ENCODE data around the gene SHROOM3.
"Not testable (repeated sequence)": the region's sequence is repeated elsewhere in the genome, so short reads cannot be mapped to it uniquely, and the experiment has no call there.

SHROOM3 gene

DNA sequence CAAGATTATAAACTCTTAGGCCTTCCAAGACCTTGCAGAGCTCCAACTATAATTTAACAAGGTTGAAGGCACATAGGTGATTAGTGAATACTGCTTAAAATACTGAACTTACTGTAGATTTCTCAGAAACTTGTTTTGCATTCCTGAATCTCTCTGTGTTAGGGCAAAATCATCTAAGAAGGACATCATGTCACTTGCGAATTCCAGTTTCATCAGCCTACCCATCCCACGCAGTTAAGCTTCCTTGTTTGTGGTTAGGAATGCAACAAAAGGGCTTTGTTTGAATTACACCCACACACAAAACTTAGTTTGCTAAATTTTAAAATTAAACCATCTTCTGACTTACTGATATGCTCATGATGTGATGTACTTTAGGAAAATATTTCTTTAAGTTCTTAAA, 288.9 kb downstream of the SHROOM3 start:
- no peak for DNase-seq (ENCODE audit: low spot score)

DNA sequence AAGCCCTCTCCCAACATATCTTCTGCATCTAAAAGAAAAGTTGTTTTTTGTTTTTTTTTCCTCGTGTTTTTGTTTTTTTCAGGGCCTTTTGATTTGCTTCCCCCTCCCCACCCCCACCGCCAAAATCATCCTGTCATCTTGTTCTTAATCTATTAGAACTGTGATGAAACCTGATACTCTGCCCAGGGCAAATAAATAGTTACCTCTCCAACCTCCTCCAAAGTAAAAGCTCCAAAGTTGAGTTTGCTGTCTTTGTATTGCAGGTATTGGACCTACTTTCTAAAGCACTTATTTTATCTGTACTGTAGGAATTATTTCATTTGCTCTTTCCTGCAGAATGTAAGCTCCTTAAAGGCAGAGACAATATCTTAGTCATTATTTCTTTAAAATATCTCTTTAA, 290.0 kb downstream of the SHROOM3 start:
- DNase-seq (ENCODE audit: low spot score) = no peak

DNA sequence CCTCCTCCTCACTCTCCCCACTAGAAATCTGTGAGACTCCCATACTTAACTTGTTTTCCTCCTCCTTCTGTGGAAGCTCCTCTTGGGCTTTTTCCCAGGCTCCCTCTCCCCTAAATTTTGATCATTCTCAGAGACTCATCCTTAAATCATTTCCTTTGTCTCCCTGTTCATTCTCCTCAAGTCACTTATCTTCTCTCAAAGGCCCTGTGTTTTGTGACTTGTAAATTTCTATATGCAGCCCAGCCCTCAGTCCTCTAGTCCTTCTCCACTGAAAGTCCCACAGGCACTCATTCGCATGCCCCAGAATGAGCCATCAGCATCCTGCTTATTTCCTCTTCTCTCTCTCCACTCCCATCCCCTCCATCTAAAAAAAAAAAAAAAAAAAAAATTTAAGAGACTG, 291.1 kb downstream of the SHROOM3 start:
- DNase-seq (ENCODE audit: low spot score) = no peak

DNA sequence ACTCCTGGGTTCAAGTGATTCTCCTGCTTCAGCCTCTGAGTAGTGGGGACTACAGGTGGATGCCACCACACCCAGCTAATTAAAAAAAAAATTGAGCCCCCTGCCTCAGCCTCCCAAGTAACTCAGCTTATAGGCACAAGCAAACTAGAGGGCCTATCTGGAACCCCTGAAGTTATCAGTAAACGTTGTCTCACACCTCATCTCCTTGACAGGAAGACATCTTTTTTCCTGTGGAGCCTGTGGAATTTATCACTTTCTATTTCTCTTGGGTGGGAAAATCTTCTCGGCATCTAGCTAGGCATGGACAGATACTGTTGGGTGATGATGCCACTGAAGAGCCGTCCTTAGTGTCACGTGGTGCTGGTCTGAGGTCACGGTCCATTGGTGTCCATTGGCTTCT, 291.6 kb downstream of the SHROOM3 start:
- DNase-seq (ENCODE audit: low spot score) = no peak

DNA sequence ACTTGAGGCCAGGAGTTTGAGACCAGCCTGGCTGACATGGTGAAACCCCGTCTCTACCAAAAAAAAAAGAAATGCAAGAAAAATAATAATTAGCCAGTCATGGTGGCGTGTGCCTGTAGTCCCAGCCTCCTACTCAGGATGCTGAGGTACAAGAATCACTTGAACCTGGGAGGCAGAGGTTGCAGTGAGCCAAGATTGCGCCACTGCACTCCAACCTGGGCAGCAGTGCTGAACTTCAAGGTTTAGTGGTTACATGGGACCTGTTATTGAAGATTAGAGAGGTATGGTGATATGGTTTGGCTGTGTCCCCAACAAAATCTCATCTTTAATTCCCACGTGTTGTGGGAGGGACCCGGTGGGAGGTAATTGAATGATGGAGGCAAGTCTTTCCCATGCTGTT, 292.9 kb downstream of the SHROOM3 start:
- DNase-seq (ENCODE audit: low spot score) = not testable (repeated sequence)

DNA sequence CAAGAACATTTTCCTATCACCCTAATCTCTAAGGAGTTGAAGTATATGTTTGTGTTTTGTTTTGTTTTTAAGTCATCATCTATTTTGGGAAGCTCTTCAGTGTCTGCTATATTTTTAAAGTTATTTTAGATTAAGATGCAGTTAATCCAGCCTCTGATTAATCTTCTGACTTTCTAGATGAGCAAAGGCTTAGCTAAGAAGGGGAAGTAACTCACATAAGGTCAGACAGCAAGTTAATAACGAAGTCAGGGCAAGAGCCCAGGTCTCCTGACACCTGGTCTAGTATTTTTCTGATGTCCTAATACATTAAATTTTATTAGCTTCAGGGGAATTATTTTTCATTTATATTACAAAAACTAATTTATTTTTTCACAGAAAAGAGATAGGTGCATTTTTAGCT, 294.4 kb downstream of the SHROOM3 start:
- no peak for DNase-seq (ENCODE audit: low spot score)

DNA sequence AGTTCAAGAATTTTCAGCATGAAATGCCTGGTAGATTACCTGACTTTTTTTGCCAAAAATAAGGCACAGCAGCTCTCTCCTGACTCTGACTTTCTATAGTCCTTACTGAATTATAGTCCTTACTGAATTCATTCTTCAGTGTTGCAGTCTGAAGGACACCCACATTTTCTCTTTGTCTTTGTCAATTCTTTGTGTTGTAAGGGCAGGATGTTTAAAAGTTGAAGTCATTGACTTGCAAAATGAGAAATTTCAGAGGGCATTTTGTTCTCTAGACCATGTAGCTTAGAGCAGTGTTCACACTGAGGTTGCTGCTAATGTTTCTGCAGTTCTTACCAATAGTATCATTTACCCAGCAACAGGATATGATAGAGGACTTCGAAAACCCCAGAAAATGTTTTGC, 295.0 kb downstream of the SHROOM3 start:
- no peak for DNase-seq (ENCODE audit: low spot score)

DNA sequence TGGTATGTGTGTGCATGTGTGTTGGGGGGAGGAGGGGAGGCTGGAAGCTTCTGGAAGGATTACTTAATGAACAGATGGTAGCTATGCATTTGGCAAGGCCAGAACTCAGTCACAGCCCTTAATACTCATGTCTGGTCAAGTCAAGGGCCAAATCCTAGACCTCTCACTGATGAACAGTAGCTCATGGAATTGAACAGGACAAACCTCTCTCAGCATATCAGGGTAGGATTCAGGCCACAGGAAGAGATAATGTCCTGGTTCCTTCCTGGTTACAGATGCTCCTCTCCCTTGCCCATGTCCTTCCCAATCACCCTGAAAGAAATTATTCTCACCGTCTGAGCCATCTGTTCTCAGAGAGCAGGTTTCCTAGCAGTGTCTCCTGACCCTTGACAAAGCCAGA, 297.2 kb downstream of the SHROOM3 start:
- DNase-seq (ENCODE audit: low spot score) = no peak

DNA sequence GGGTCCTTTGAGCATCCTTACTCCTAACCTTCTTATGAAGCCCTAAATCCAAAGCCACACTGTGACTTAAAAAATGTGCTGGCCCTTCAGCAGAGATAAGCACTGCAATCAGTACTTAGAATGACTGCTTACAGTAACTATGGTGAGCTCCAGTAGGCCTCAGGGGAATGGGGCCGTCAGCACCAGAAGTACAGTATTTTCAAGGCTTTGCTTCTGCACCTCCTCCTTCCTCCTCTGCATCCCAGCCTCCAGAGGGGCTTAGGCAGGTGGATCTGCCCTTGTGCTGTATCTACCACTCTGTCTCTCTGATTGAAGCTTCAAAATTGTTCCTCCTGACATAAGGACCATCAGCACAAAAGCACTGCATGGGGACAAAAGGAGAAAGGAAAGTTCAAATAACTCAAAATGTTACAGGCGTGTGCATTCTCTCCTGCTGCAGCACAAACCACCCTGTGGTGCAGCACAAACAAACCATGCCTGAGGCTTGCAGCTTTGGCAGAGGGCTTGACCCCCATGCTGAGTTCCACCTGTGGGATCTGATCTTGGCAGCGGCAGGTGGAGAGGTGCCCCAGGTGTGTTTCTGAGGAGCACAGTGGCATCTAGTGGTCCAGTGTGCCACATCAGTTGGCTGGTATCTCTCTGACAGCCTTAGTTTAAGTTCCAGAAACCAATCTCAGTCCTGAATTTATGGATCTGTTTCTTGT, 298.2 kb downstream of the SHROOM3 start:
- no peak for DNase-seq (ENCODE audit: low spot score)

DNA sequence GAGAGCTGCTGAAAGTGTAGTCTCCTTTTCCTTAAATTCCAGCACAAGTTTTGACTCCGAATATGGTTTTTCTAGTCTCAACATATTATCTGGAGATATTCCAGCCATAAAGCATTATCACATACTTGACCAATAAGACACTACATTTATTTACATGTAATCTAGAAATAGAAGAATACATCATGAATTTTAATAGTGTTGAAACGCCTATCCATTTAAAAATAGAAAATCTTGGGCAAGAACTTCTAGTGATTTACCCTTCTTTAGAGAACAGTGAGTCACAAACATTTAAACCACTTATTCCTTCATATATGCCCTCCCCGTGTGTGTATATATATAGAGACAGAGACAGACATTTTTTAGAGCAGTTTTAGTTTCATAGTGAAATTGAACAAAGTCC, 301.4 kb downstream of the SHROOM3 start:
- no peak for DNase-seq (ENCODE audit: low spot score)

DNA sequence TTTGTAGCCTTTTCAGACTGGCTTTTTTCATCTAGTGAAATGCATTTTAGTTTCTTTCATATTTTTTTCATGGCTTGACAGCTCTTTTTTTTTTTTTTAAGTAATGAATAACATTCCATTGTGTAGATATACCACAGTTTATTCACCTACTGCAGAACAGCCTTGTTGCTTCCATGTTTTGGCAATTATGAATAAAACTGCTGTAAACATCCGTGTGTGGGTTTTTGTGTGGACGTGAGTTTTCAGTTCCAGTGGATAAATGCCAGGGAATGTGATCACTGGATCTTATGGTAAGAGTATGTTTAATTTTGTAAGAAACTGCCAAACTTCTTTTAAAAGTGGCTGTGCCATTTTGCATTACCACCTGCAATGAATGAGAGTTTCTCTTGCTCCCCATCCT, 302.2 kb downstream of the SHROOM3 start:
- no peak for DNase-seq (ENCODE audit: low spot score)

DNA sequence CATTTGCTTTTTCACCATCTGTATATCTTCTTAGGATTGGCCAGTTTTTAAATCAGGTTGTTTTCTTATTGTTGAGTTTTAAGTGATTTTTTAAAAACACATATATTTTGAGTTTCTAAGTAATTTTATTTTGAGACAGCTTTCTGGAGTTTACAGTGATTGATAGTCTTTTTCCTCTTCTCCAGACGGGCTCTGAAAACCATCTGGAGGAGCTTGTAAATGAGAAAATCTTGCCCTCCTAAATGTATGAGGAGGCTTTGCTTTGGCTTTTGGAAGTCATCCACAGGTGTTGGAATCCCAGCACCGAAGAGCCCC, 302.7 kb downstream of the SHROOM3 start:
- DNase-seq (ENCODE audit: low spot score) = no peak

DNA sequence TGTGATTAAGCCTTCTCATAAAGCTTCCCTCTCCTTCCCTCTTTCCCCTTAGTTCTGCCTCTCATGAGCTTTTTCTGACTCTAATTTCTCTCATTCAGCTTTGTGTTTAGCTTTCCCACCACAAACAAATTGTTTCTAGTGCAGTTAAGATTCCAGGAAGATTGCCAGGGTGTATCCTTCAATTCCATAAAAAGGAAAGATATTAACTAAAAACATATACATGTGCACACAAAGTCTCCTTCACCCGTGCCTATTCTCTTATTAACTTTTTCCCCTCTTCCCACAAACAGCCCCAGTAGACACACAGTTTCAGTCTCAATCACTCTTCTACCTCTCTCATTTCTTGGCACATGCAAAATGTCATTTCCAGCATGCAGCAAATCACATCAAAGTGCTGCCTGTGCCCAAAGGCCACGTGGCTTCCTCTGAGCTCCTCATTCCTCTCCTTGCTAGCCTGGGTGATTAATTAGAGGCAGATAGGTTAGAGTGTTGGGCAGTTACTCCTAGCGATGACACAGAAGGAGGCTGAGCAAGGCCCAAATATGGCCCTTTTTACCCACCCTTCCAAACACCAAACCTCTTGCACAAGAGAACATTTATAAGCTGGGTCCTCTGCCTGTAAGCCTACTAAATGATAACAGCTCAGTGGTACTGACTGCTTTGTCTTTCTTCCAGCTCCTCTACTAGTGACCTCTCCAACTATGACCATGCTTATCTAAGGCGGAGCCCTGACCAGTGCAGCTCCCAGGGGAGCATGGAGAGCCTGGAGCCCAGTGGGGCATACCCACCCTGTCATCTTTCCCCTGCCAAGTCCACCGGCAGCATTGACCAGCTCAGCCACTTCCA, 303.3 kb downstream of the SHROOM3 start:
- no peak for DNase-seq (ENCODE audit: low spot score)

DNA sequence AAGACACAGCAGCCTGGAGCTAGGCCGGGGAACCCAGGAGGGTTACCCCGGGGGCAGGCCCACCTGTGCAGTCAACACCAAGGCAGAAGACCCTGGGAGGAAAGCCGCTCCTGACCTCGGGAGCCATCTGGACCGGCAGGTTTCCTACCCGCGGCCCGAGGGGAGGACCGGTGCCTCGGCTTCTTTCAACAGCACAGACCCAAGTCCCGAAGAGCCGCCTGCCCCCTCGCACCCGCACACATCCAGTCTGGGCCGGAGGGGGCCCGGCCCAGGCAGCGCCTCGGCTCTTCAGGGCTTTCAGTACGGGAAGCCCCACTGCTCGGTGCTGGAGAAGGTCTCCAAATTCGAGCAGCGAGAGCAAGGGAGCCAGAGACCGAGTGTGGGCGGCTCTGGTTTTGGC, 305.2 kb downstream of the SHROOM3 start:
- no peak for DNase-seq (ENCODE audit: low spot score)

DNA sequence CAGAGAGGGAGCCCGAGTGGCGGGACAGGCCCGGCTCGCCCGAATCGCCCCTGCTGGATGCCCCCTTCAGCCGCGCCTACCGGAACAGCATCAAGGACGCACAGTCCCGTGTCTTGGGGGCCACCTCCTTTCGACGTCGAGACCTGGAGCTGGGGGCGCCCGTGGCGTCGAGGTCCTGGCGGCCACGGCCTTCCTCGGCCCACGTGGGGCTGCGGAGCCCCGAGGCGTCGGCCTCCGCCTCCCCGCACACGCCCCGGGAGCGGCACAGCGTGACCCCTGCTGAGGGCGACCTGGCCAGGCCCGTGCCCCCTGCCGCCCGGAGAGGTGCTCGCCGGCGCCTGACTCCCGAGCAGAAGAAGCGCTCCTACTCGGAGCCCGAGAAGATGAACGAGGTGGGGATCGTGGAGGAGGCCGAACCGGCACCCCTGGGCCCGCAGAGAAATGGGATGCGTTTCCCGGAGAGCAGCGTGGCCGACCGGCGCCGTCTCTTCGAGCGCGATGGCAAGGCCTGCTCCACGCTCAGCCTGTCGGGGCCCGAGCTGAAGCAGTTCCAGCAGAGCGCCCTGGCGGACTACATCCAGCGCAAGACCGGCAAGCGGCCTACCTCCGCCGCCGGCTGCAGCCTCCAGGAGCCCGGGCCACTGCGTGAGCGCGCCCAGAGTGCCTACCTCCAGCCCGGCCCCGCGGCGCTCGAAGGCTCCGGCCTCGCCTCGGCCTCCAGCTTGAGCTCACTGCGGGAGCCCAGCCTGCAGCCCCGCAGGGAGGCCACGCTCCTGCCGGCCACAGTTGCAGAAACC, 306.0 kb downstream of the SHROOM3 start:
- no peak for DNase-seq (ENCODE audit: low spot score)

DNA sequence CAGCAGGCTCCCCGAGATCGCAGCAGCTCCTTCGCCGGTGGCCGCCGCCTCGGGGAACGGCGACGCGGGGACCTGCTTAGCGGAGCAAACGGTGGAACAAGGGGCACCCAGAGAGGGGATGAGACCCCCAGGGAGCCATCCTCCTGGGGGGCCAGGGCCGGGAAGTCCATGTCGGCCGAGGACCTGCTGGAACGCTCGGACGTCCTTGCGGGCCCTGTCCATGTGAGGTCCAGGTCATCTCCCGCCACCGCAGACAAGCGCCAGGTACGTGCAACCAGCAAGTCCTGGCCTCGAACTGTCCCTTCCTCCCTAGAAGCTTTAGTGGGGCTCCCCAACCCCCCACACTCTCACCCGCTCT, 306.6 kb downstream of the SHROOM3 start:
- DNase-seq (ENCODE audit: low spot score) = no peak

DNA sequence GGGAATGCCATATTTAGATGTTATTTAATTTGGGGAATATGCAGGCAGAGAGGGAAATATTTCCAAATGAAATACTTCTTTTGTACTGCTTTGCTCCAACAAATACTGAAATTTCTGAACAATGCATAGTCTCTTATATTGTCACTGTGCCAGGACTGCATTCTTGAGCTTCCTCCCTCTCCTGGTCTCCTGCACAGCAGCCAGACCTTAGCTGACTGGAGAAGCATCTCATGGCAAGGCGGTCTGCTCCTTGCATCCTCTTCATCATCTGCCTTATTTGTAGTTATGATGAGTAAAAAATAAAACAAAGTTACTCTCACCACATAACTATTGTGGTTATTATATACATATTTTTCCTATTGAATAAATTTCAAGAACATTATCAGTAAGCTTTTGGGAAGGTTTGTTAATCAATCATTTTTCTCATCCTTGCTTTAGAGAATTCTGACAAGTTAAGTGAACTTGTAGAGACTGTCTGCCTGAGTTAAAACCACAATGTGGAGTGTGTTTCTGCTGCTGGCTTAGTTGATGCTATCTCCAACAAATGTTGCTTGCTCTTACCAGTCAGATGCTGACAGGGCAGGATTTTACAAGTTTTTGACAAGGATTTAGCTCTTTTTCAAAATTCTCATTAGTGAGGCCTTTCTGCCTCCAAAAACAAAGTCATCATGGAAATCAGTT, 309.4 kb downstream of the SHROOM3 start:
- DNase-seq (ENCODE audit: low spot score) = no peak

DNA sequence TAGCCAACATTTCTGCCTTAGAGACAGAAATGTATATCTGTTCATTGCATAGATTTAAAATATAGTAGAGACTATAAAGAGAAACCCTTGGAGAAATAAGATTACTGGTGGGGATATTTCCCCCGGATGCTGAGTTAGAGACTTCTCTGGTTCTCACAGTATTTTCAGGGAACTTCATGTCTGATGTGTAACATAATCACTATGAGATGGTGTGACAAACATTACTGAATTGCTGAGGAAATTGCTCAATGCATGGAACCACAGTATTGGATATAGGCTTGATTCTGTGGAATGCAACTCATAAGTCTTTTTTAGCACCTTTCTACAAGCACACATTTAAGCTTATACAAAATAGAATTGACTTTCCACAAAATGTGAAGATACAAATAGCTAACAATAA, 310.2 kb downstream of the SHROOM3 start:
- DNase-seq (ENCODE audit: low spot score) = no peak

DNA sequence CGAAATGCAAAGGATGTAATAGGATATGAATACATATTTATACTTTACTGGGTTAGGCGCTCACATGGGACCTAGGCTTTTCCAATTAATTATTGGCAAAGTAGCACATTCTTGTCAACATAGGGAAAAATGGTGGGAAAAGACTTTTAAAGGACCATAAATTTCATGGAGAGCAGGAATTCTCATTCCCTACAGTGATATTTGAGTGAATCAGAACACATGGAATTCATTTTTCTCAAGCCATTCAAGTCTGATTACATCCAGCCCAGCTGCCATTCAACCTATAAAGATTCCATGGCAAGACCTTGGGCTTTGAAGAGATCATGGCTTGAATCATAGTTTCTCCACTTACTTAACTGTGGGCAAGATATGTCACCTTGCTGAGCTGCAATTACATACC, 312.5 kb downstream of the SHROOM3 start:
- no peak for DNase-seq (ENCODE audit: low spot score)

DNA sequence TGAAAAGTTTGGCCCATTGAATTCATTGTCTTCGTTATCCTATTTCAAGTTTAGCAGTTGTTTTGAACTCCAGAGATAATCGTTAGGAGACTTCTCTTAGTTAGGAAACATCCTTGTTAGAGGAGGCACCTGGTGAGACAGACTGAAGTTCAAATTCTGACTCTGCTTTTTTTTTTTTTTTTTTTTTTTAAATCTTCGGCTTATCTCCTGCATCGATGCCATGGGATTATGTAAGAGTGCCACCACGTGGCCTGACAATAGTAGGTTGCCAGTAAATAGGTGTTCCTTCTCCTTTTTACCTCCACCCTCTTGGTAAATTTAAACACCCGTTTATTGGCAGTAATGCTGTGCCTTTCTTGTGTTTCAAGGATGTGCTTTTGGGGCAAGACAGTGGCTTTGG, 313.6 kb downstream of the SHROOM3 start:
- DNase-seq (ENCODE audit: low spot score) = no peak

DNA sequence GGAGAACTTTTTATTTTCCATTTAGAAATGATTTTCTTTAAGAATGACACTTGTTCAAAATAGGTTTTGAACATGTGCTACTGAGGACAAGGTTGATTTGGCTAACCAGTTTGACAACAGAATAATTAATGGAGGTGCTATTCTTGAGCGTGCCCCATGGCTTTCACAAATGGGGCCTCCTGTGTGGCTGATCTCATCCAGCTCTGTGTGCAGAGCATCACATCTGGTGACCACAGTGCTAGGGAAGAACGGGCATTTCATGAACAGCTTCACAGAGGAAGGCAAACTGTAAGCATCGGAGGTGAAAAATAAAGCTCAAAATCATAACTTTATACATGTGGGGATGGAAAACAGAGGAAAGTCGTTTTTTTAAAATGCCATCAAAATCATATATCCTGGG, 314.3 kb downstream of the SHROOM3 start:
- no peak for DNase-seq (ENCODE audit: low spot score)

DNA sequence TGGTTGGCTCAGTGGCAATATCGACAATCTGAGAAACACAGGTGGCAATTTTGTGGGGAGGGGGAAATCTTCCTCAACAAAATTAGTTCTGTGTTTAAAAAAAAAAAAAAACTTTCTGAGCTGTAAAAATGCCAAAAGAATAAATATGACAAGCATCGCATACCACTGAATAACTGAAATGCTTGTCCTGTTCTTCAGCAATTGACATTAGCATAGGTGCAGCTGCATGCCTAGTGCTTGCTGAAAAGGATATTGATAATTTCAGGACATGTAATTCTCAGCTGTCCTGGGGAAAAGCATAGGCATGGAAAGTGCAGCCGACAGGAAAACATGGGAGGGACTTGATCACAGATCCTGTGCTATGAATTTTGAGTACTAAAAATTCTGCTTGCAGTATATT, 315.7 kb downstream of the SHROOM3 start:
- no peak for DNase-seq (ENCODE audit: low spot score)

Data from ecto neural progenitor cell (in vitro differentiated cells).